HepG2 (cell line): Measurements from ENCODE around the gene FAM111B. TPM values are rescaled to one million over a fixed set of nuclear protein-coding genes. Genes with fewer than 3 reads are reported as not detected.
A peak's percentile ranks its signal among the peaks of the same experiment; 100 is the strongest.

ENCODE experiments used
- ATM ChIP-seq: fragments of 450-650 bp; IDR thresholded peaks from 2 replicates; pipeline ENCODE4 v1.7.1; 2017; ENCODE audit warnings: mild to moderate bottlenecking, borderline replicate concordance
- BHLHE40 ChIP-seq: IDR thresholded peaks from 2 replicates; pipeline ENCODE4 v1.6.1; 2011; ENCODE audit warnings: low read length, improper control_type of control experiment
- BRCA1 ChIP-seq: sonication (generic); formaldehyde crosslinking; IDR thresholded peaks from 2 replicates; pipeline ENCODE4 v1.4.0; 2020; ENCODE audit warnings: missing genetic modification reagents
- CENPT ChIP-seq: sonication (generic); formaldehyde crosslinking; IDR thresholded peaks from 2 replicates; pipeline ENCODE4 v1.8.0; 2022; ENCODE audit warnings: low read depth, mild to moderate bottlenecking, moderate library complexity, missing genetic modification reagents
- MAZ ChIP-seq, 2 experiments: sonication (generic) in 1 of 2; formaldehyde crosslinking in 1 of 2; IDR thresholded peaks; 2 replicates each; pipeline versions ENCODE4 v1.5.0 to v1.6.1; 2012 to 2020; ENCODE audit warnings: low read depth in 2 of 2, mild to moderate bottlenecking in 2 of 2, borderline replicate concordance in 1 of 2, improper control_type of control experiment in 1 of 2, low read length in 1 of 2, missing genetic modification reagents in 1 of 2, moderate library complexity in 1 of 2
- NFE2 ChIP-seq: sonication (generic); formaldehyde crosslinking; IDR thresholded peaks from 2 replicates; pipeline ENCODE4 v1.4.0; 2020; ENCODE audit warnings: missing genetic modification reagents
- RFX1 ChIP-seq: fragments of 450-650 bp; IDR thresholded peaks from 2 replicates; pipeline ENCODE4 v1.6.1; 2017
- RXRB ChIP-seq: IDR thresholded peaks from 2 replicates; pipeline ENCODE4 v1.6.1; 2016; ENCODE audit warnings: borderline replicate concordance, missing genetic modification reagents, missing compliant biosample characterization
- ZNF138 ChIP-seq: sonication (generic); formaldehyde crosslinking; IDR thresholded peaks from 2 replicates; pipeline ENCODE4 v1.5.0; 2020; ENCODE audit warnings: mild to moderate bottlenecking, low read depth, missing genetic modification reagents
- ZNF33A ChIP-seq: sonication (generic); formaldehyde crosslinking; IDR thresholded peaks from 2 replicates; pipeline ENCODE4 v1.5.1; 2020; ENCODE audit warnings: missing genetic modification reagents, mild to moderate bottlenecking, moderate library complexity, borderline replicate concordance
- ZNF383 ChIP-seq: sonication (generic); formaldehyde crosslinking; IDR thresholded peaks from 2 replicates; pipeline ENCODE4 v1.4.0; 2020; ENCODE audit warnings: missing genetic modification reagents, mild to moderate bottlenecking, borderline replicate concordance
- polyA plus RNA-seq, 8 experiments: library from polyadenylated mRNA; depleted of rRNA in 3 of 8; stranded (reverse) in 7 of 8; unstranded in 1 of 8; fragments of >200 nt; fragmentation: Illumina TruSeq in 4 of 8; extraction: Trizol in 4 of 8; gene quantifications; 2 replicates each; pipeline versions ENCODE4 v1.2.1 to v1.2.3, GENCODE V29; 2011 to 2016; ENCODE audit warnings: low read depth in 4 of 8, missing spikeins in 1 of 8, mixed read lengths in 1 of 8; ENCODE audit not compliant: insufficient read depth in 1 of 8
- total RNA-seq, 5 experiments: library from RNA; depleted of rRNA; stranded (reverse); fragments of >200 nt; fragmentation: Illumina TruSeq; extraction: Trizol; gene quantifications; 2 replicates each; pipeline ENCODE4 v1.2.3, GENCODE V29; 2016; ENCODE audit warnings: low read depth in 1 of 5
- TF ChIP-seq, protein P1 (sequence below): sonication (generic); formaldehyde crosslinking; IDR thresholded peaks from 2 replicates; pipeline ENCODE4 v1.5.0; 2020; ENCODE audit warnings: mild to moderate bottlenecking, missing genetic modification reagents, borderline replicate concordance
- TF ChIP-seq, protein P2 (sequence below): sonication (generic); formaldehyde crosslinking; IDR thresholded peaks from 2 replicates; pipeline ENCODE4 v1.4.0; 2020; ENCODE audit warnings: missing genetic modification reagents
- TF ChIP-seq, protein P3 (sequence below): sonication (generic); formaldehyde crosslinking; IDR thresholded peaks from 2 replicates; pipeline ENCODE4 v1.5.0; 2020; ENCODE audit warnings: mild to moderate bottlenecking, missing genetic modification reagents
- TF ChIP-seq, protein P4 (sequence below): sonication (generic); formaldehyde crosslinking; IDR thresholded peaks from 2 replicates; pipeline ENCODE4; 2020; ENCODE audit warnings: missing genetic modification reagents, mild to moderate bottlenecking, borderline replicate concordance

Gene FAM111B
- total and polyA plus RNA-seq, 2 of the 13 experiments (the other 11 are each of a cell fraction or from before 2014, with no cell fraction given), result 1.6 to 28.2 TPM

DNA sequence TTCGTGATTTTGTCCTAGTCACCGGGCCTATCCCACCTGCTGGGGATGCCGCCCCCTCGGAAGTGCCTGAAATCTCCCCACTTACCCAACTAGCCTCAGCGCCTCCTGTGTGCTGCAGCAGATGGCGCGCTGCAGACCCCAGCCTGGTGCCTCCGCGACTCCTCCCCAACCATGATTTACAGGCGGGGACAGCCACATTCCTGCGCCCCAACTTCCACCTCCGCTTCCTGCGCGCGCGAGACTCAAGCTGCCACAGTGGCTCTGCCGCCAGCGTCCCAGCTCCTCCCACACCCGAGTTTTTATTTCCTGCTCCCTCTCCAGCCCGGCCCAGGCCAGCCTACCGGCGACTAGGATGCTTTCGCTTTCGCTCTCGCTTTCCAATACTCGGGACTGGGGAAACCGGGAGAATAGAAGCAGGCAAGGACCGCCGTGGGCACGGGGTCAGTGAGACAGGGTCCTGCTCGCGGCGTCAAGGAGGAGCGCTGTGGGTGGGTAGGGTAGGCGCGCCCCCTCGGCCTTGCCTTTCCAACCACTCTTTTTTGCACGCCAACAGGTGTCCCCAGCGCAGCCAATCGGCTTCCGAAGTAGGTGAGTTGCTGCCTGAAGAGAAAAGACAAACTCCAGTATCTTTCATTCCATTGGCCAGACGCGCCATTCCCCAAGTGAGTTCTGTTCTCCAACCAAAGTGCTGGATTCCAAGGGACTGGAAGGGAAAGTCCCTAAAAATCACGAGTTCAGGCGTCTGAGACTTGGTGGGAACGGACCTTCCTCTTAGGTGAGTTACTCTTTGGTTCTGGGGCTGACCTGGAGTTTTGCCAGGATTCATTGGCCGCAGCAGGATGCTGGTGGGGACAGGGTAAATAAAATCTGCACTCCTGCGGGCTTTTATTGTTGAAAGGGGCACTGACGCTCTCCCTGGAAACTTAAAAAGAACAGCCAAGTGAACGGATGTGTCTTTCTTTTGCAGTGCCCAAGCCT, 35.8 kb downstream of the FAM111B start, which contains the start of gene FAM111A (continued):
- TF ChIP-seq ZNF383 (CRISPR knock-in tag), result no peak
- TF ChIP-seq, protein P1, sequence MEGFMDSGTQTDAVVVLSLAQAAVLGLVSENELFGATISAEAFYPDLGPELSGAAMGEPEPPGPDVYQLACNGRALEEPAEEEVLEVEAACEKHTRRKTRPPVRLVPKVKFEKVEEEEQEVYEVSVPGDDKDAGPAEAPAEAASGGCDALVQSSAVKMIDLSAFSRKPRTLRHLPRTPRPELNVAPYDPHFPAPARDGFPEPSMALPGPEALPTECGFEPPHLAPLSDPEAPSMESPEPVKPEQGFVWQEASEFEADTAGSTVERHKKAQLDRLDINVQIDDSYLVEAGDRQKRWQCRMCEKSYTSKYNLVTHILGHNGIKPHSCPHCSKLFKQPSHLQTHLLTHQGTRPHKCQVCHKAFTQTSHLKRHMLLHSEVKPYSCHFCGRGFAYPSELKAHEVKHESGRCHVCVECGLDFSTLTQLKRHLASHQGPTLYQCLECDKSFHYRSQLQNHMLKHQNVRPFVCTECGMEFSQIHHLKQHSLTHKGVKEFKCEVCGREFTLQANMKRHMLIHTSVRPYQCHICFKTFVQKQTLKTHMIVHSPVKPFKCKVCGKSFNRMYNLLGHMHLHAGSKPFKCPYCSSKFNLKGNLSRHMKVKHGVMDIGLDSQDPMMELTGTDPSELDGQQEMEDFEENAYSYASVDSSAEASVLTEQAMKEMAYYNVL (CRISPR knock-in tag), result 0 out of 2 replicates have a peak, but pooled peaks have one; percentile 32
- no peak for TF ChIP-seq RFX1
- TF ChIP-seq, protein P2, sequence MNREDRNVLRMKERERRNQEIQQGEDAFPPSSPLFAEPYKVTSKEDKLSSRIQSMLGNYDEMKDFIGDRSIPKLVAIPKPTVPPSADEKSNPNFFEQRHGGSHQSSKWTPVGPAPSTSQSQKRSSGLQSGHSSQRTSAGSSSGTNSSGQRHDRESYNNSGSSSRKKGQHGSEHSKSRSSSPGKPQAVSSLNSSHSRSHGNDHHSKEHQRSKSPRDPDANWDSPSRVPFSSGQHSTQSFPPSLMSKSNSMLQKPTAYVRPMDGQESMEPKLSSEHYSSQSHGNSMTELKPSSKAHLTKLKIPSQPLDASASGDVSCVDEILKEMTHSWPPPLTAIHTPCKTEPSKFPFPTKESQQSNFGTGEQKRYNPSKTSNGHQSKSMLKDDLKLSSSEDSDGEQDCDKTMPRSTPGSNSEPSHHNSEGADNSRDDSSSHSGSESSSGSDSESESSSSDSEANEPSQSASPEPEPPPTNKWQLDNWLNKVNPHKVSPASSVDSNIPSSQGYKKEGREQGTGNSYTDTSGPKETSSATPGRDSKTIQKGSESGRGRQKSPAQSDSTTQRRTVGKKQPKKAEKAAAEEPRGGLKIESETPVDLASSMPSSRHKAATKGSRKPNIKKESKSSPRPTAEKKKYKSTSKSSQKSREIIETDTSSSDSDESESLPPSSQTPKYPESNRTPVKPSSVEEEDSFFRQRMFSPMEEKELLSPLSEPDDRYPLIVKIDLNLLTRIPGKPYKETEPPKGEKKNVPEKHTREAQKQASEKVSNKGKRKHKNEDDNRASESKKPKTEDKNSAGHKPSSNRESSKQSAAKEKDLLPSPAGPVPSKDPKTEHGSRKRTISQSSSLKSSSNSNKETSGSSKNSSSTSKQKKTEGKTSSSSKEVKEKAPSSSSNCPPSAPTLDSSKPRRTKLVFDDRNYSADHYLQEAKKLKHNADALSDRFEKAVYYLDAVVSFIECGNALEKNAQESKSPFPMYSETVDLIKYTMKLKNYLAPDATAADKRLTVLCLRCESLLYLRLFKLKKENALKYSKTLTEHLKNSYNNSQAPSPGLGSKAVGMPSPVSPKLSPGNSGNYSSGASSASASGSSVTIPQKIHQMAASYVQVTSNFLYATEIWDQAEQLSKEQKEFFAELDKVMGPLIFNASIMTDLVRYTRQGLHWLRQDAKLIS, result no peak
- no peak for TF ChIP-seq ZNF138
- TF ChIP-seq, protein P3, sequence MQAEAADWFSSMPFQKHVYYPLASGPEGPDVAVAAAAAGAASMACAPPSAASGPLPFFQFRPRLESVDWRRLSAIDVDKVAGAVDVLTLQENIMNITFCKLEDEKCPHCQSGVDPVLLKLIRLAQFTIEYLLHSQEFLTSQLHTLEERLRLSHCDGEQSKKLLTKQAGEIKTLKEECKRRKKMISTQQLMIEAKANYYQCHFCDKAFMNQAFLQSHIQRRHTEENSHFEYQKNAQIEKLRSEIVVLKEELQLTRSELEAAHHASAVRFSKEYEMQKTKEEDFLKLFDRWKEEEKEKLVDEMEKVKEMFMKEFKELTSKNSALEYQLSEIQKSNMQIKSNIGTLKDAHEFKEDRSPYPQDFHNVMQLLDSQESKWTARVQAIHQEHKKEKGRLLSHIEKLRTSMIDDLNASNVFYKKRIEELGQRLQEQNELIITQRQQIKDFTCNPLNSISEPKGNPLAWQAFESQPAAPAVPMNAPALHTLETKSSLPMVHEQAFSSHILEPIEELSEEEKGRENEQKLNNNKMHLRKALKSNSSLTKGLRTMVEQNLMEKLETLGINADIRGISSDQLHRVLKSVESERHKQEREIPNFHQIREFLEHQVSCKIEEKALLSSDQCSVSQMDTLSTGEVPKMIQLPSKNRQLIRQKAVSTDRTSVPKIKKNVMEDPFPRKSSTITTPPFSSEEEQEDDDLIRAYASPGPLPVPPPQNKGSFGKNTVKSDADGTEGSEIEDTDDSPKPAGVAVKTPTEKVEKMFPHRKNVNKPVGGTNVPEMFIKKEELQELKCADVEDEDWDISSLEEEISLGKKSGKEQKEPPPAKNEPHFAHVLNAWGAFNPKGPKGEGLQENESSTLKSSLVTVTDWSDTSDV (CRISPR knock-in tag), result no peak
- no peak for TF ChIP-seq CENPT (CRISPR knock-in tag)
- TF ChIP-seq, protein P4, sequence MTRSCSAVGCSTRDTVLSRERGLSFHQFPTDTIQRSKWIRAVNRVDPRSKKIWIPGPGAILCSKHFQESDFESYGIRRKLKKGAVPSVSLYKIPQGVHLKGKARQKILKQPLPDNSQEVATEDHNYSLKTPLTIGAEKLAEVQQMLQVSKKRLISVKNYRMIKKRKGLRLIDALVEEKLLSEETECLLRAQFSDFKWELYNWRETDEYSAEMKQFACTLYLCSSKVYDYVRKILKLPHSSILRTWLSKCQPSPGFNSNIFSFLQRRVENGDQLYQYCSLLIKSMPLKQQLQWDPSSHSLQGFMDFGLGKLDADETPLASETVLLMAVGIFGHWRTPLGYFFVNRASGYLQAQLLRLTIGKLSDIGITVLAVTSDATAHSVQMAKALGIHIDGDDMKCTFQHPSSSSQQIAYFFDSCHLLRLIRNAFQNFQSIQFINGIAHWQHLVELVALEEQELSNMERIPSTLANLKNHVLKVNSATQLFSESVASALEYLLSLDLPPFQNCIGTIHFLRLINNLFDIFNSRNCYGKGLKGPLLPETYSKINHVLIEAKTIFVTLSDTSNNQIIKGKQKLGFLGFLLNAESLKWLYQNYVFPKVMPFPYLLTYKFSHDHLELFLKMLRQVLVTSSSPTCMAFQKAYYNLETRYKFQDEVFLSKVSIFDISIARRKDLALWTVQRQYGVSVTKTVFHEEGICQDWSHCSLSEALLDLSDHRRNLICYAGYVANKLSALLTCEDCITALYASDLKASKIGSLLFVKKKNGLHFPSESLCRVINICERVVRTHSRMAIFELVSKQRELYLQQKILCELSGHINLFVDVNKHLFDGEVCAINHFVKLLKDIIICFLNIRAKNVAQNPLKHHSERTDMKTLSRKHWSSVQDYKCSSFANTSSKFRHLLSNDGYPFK (CRISPR knock-in tag), result peak; percentile 82; the same call in 1 of the 2 replicates
- TF ChIP-seq MAZ (IDR thresholded peaks at IDR 0.05; ENCODE audit: borderline replicate concordance, low read depth, low read length), result peak; percentile 47; the same call in 1 of the 2 replicates
- 0 out of 2 replicates have a peak, but pooled peaks have one; percentile 38 for TF ChIP-seq MAZ (CRISPR knock-in tag; IDR thresholded peaks at IDR 0.05; ENCODE audit: low read depth)
- no peak for TF ChIP-seq ZNF33A (CRISPR knock-in tag)
- no peak for TF ChIP-seq ATM
- no peak for TF ChIP-seq NFE2 (CRISPR knock-in tag)
- TF ChIP-seq BRCA1, result peak; percentile 52; the same call in 1 of the 2 replicates
- TF ChIP-seq BHLHE40, result no peak
- TF ChIP-seq RXRB (CRISPR knock-in tag), result no peak
